Activated naive CD4-positive, alpha-beta T cell treated with anti-CD3 and anti-CD28 coated beads, Interleukin-2, amount 10 ng/mL, durations not matched to agents 7 days and 5 days (primary cell): ENCODE data around the gene FZD2.
A peak's percentile ranks its signal among the peaks of the same experiment; 100 is the strongest.
"Not testable (repeated sequence)": the region's sequence is repeated elsewhere in the genome, so short reads cannot be mapped to it uniquely, and the experiment has no call there.

Source experiments
- CTCF ChIA-PET: fragments of 350-600 bp; sonication (Branson Sonifier 250); formaldehyde crosslinking; loops from one replicate; lab custom pipeline; 2021; ENCODE audit warnings: antibody characterized with exemption; lab: Charles Lee
- DNase-seq: peaks from one replicate; pipeline ENCODE4 v3.0.0-alpha.2; 2020
- H3K27ac Mint-ChIP-seq: one replicate; pipeline ENCODE4 v1.8.0; 2021; ENCODE audit warnings: mild to moderate bottlenecking, moderate library complexity, mixed read lengths
- H3K27me3 Mint-ChIP-seq: one replicate; pipeline ENCODE4 v1.8.0; 2021; ENCODE audit warnings: mild to moderate bottlenecking, mixed read lengths
- H3K36me3 Mint-ChIP-seq: one replicate; pipeline ENCODE4 v1.8.0; 2021; ENCODE audit warnings: mixed read lengths
- H3K4me1 Mint-ChIP-seq: one replicate; pipeline ENCODE4 v1.8.0; 2021; ENCODE audit warnings: mixed read lengths
- H3K4me3 Mint-ChIP-seq: one replicate; pipeline ENCODE4 v1.8.0; 2021; ENCODE audit warnings: mild to moderate bottlenecking, moderate library complexity, mixed read lengths
- H3K9me3 Mint-ChIP-seq: one replicate; pipeline ENCODE4 v1.8.0; 2021; ENCODE audit warnings: mixed read lengths

The FZD2 gene

DNA sequence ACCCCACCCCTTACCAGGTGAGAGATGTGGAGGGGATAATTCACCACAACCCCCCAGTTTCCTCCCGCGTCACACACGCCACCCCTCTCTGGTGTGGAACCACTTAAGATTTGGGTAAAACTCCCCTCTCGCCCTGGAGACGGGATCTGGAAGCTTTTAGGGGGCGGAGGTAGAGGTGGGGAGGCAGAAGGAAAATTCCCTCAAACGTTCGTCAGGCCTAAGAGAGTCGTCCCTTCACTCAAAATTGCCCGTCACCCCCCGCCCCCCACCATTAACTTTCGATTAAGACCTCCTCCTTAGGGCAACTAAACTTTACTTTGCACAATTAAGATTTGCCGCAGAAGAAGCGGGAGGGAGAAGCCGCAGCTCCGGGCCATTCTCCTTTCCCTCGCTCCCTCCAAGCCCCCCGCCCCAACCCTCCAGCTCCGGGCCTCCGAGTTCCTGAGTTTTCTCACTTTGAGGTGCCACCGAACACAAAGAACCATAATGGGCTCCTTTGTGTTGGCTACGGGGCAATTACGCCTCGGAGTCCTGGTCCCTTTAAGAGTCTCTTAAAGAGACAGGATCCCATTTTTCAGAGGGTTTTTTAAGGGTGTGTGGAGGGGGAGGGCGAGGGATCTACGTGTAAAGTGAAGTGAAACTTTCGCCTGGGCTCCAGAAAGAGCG, 985 bp upstream of the FZD2 start:
- Mint-ChIP-seq H3K4me3 (peak overlapping the region; percentile 73), H3K27me3 (peaks cover 89% of the 10 kb centered on the region), H3K9me3 (no peaks in the 10 kb centered on the region), H3K4me1 (peaks cover 26% of the 10 kb centered on the region), H3K36me3 (no peaks in the 10 kb centered on the region), H3K27ac (peak overlapping the region; percentile 20)
- CTCF ChIA-PET: interaction anchor here (1.0 kb wide), 1 partner anchor 323 kb away, joined by 3 read pairs; no protein-coding TSS in a partner anchor
- DNase-seq: peak; percentile 34

DNA sequence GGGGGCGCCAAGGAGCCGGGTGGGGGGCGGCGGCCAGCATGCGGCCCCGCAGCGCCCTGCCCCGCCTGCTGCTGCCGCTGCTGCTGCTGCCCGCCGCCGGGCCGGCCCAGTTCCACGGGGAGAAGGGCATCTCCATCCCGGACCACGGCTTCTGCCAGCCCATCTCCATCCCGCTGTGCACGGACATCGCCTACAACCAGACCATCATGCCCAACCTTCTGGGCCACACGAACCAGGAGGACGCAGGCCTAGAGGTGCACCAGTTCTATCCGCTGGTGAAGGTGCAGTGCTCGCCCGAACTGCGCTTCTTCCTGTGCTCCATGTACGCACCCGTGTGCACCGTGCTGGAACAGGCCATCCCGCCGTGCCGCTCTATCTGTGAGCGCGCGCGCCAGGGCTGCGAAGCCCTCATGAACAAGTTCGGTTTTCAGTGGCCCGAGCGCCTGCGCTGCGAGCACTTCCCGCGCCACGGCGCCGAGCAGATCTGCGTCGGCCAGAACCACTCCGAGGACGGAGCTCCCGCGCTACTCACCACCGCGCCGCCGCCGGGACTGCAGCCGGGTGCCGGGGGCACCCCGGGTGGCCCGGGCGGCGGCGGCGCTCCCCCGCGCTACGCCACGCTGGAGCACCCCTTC, 484 bp downstream of the FZD2 start:
- Mint-ChIP-seq H3K9me3 (no peaks in the 10 kb centered on the region), H3K27ac (no peak overlapping the region), H3K4me1 (peaks cover 26% of the 10 kb centered on the region), H3K27me3 (peaks cover 91% of the 10 kb centered on the region), H3K36me3 (no peaks in the 10 kb centered on the region), H3K4me3 (peak overlapping the region; percentile 66)
- DNase-seq: peak; percentile 48
- CTCF ChIA-PET: no interaction called here

DNA sequence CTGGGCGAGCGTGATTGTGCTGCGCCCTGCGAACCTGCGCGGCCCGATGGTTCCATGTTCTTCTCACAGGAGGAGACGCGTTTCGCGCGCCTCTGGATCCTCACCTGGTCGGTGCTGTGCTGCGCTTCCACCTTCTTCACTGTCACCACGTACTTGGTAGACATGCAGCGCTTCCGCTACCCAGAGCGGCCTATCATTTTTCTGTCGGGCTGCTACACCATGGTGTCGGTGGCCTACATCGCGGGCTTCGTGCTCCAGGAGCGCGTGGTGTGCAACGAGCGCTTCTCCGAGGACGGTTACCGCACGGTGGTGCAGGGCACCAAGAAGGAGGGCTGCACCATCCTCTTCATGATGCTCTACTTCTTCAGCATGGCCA, 1.0 kb downstream of the FZD2 start:
- Mint-ChIP-seq H3K36me3 (no peaks in the 10 kb centered on the region), H3K9me3 (no peaks in the 10 kb centered on the region), H3K4me3 (peak overlapping the region; percentile 66), H3K27me3 (peaks cover 96% of the 10 kb centered on the region), H3K4me1 (peaks cover 26% of the 10 kb centered on the region), H3K27ac (no peak overlapping the region)
- CTCF ChIA-PET: no interaction called here
- peak; percentile 21 for DNase-seq

DNA sequence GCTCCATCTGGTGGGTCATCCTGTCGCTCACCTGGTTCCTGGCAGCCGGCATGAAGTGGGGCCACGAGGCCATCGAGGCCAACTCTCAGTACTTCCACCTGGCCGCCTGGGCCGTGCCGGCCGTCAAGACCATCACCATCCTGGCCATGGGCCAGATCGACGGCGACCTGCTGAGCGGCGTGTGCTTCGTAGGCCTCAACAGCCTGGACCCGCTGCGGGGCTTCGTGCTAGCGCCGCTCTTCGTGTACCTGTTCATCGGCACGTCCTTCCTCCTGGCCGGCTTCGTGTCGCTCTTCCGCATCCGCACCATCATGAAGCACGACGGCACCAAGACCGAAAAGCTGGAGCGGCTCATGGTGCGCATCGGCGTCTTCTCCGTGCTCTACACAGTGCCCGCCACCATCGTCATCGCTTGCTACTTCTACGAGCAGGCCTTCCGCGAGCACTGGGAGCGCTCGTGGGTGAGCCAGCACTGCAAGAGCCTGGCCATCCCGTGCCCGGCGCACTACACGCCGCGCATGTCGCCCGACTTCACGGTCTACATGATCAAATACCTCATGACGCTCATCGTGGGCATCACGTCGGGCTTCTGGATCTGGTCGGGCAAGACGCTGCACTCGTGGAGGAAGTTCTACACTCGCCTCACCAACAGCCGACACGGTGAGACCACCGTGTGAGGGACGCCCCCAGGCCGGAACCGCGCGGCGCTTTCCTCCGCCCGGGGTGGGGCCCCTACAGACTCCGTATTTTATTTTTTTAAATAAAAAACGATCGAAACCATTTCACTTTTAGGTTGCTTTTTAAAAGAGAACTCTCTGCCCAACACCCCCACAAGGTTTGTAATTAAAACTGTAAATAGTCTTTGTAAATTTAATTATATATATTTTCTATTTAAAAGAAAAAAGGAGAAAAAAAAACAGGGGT, 1.7 kb downstream of the FZD2 start:
- Mint-ChIP-seq H3K4me3 (peak overlapping the region; percentile 32), H3K4me1 (peaks cover 26% of the 10 kb centered on the region), H3K27me3 (peaks cover 97% of the 10 kb centered on the region), H3K9me3 (no peaks in the 10 kb centered on the region), H3K36me3 (no peaks in the 10 kb centered on the region), H3K27ac (peak overlapping the region; percentile 77)
- DNase-seq: no peak
- CTCF ChIA-PET: no interaction called here

DNA sequence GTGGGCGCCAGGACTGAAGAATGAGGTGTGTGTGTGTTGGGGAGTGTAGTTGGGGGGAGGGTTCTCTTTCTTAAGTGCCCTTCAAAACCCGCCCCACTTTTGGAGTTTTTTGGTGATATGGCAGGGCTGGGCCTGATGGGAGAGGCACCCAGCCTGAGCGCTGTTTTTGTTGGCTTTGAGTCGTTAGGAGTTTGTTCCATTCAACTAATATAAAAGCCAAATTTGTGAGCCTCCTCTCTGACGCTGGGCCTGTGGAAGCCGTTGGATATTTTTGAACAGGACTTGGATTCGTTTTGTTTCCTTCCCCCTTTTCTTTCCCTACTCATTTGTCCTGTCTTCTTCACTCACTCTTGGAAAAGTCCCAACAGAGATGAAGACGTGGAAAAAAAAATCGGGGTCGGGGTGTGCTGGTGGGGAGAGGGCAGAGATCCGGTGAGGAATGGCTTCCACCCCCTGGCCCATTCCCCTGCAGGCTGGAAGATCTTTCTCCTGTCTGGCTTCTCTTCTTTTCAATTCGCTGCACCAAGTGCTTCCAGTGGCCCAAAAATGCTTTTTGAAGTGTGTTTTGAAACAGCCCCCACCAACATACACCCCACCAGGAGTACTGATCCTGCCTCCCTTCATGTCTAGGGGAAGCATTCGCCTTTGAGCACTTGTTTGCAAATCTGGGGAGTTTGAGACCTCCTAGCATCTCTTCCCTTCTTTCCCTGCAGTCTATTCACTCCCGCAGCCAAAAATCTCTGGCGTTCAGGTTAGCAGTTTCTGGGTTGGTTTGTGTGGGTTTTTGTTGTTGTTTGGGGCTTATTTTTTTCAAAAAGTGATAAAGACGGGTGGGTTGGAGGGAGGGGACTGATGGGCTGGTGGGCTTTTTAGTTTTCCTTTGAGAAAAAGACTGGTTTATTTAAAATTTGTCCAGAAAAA, 2.6 kb downstream of the FZD2 start:
- Mint-ChIP-seq H3K27ac (peak overlapping the region; percentile 60), H3K9me3 (no peaks in the 10 kb centered on the region), H3K4me1 (peaks cover 26% of the 10 kb centered on the region), H3K27me3 (peaks cover 88% of the 10 kb centered on the region), H3K36me3 (no peaks in the 10 kb centered on the region), H3K4me3 (no peak overlapping the region)
- CTCF ChIA-PET: no interaction called here
- DNase-seq: no peak

DNA sequence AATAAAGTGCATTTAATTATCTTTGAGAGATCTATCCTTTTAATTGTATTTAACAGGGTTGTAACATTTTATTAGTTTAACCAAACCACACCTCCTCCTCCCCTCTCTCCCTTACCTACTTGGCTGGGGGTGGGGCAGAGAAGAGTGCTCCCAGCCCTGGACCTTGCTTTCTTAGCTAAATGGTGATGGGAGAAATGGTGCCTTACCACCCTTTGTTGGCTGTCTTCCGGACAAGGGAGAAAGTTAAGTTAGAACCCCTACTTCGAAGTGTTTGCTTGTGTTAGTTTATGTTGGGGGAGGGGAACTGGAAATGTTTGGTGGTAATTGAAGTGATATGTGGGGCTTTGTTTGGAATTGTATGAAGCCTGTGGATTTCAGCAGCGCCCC, 3.9 kb downstream of the FZD2 start:
- peaks cover 20% of the 10 kb centered on the region for H3K4me1 Mint-ChIP-seq
- no peaks in the 10 kb centered on the region for H3K36me3 Mint-ChIP-seq
- peaks cover 74% of the 10 kb centered on the region for H3K27me3 Mint-ChIP-seq
- CTCF ChIA-PET: no interaction called here
- DNase-seq: no peak
- peaks cover 7% of the 10 kb centered on the region for H3K9me3 Mint-ChIP-seq
- H3K27ac Mint-ChIP-seq: no peak overlapping the region
- no peak overlapping the region for H3K4me3 Mint-ChIP-seq

DNA sequence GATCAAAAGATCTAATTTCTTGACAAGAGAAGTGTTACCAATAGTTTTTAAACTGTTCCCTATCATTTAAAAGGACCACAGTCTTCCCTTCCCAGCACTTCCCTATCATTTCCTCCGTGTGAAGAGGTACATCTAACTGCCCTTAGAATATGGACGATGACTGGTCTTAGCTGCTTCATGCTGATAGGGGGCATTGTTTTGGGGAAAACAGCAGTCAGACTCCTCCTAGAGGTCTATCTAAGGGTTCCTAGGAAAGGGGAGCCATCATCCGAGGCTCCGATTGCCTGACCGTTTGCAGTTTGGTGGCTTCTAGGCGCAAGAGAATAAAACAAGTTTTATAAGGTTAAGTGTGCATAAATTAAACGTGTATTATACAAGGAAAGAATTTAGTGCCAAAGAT, 7.1 kb downstream of the FZD2 start:
- Mint-ChIP-seq H3K27me3 (peaks cover 51% of the 10 kb centered on the region), H3K9me3 (peaks cover 7% of the 10 kb centered on the region), H3K4me3 (no peak overlapping the region), H3K27ac (no peak overlapping the region), H3K4me1 (no peaks in the 10 kb centered on the region), H3K36me3 (no peaks in the 10 kb centered on the region)
- CTCF ChIA-PET: interaction anchor here (1.2 kb wide), 1 partner anchor 16 kb away, joined by 3 read pairs; no protein-coding TSS in a partner anchor
- no peak for DNase-seq

DNA sequence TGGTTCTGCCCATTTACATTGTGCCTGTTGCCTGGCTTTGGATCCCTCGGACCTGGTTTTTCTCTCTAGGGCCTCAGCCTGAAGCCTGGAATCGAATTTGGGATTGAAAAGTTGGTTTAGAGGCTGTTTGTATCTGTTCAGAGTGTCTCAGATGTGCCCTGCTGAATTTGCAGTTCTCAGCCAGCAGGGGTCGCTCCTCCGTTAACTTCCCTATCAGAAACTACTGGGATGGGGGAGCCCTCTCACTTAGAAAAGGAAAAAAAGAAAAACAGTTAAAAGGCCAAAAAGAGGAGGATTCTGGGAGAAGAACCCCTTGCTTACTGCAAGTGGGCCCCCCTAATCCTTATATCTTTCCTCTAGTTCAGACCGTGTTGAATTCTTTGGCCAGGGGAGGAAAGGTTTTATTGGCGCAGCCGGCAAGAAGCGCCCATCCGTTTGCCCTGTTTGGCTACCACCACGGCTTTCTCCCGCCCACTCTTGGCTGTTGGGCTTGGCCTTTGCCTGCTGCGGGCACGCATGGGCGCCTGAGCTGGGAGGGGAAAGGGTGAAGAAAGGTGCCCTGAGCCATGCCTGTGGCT, 8.7 kb downstream of the FZD2 start:
- CTCF ChIA-PET: no interaction called here
- no peak overlapping the region for H3K27ac Mint-ChIP-seq
- peaks cover 42% of the 10 kb centered on the region for H3K27me3 Mint-ChIP-seq
- H3K4me1 Mint-ChIP-seq: no peaks in the 10 kb centered on the region
- DNase-seq: no peak
- H3K36me3 Mint-ChIP-seq: no peaks in the 10 kb centered on the region
- peaks cover 7% of the 10 kb centered on the region for H3K9me3 Mint-ChIP-seq
- no peak overlapping the region for H3K4me3 Mint-ChIP-seq

DNA sequence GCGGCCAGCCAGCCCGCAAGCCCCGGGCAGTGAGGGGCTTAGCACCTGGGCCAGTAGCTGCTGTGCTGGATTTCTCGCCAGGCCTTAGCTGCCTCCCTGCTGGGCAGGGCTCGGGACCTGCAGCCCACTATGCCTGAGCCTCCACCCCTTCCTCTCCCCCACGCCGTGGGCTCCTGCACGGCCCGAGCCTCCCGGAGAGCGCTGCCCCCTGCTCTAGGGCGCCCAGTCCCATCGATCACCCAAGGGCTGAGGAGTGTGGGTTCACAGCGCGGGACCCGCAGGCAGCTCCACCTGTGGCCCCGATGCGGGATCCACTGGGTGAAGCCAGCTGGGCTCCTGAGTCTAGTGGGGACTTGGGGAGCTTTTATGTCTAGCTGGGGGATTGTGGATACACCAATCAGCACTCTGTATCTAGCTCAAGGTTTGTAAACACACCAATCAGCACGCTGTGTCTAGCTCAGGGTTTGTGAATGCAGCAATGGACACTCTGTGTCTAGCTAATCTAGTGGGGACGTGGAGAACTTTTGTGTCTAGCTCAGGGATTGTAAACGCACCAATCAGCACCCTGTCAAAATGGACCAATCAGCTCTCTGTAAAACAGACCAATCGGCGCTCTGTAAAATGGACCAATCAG, 11.1 kb downstream of the FZD2 start:
- H3K27ac Mint-ChIP-seq, DNase-seq, H3K4me3 Mint-ChIP-seq, H3K36me3 Mint-ChIP-seq, H3K4me1 Mint-ChIP-seq, CTCF ChIA-PET, H3K9me3 Mint-ChIP-seq: not testable (repeated sequence)
- peaks cover 26% of the 10 kb centered on the region for H3K27me3 Mint-ChIP-seq

DNA sequence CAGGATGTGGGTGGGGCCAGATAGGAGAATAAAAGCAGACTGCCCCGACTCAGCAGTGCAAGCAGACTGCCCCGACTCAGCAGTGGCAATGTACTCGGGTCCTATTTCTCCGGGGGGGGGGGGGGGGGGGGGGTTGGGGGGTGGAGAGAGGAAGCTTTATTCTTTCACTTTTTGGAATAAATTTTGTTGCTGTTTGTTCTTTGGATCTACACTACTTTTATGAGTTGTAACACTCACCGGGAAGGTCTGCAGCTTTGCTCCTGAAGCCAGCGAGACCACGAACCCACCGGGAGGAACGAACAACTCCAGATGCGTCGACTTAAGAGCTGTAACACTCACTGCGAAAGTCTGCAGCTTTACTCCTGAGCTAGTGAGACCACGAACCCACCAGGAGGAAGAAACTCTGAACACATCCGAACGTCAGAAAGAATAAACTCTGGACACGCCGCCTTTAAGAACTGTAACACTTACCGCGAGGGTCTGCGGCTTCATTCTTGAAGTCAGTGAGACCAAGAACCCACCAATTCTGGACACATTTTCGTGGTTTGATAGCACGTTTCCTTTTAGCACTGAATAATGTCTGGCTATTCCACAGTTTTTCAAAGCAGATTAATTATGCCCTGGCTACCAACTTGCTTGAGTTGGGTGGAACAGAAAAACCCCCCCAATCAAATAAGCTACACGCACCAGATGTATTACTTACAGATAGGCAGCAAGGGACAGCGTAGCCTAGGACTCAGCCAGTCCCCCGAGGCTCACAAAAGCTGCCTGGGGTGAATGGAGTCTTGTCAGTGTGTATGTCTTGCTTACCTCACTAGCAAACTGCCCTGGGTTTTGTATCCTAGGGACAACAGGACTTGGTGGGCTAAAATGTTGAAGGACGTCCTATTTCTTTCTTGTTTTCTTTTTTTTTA, 11.9 kb downstream of the FZD2 start:
- H3K9me3 Mint-ChIP-seq: peaks cover 7% of the 10 kb centered on the region
- DNase-seq: peak; percentile 27
- H3K27ac Mint-ChIP-seq: no peak overlapping the region
- no peak overlapping the region for H3K4me3 Mint-ChIP-seq
- H3K4me1 Mint-ChIP-seq: no peaks in the 10 kb centered on the region
- no peaks in the 10 kb centered on the region for H3K36me3 Mint-ChIP-seq
- H3K27me3 Mint-ChIP-seq: peaks cover 28% of the 10 kb centered on the region
- CTCF ChIA-PET: interaction anchor here (1.1 kb wide), 1 partner anchor 10 kb away, joined by 3 read pairs; no protein-coding TSS in a partner anchor

DNA sequence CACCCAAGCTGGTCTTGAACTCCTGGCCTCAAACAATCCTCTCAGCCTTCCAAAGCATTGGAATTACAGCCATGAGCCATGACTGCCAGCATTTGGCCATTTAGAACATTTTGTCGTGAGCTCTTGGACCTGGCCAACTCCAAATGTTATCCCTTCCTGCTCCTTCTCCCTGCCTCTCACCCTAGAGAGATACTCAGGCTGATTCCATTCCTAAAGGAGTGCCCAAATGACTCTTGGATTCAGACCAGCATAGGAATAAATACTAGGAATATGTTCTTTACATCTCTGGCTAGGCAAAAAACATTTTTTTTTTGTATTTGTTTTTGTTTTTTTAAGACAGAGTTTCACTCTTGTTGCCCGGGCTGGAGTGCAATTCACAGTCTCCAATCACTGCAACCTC, 15.5 kb downstream of the FZD2 start:
- H3K27ac Mint-ChIP-seq: no peak overlapping the region
- CTCF ChIA-PET: no interaction called here
- peaks cover 35% of the 10 kb centered on the region for H3K27me3 Mint-ChIP-seq
- no peaks in the 10 kb centered on the region for H3K4me1 Mint-ChIP-seq
- H3K4me3 Mint-ChIP-seq: no peak overlapping the region
- no peaks in the 10 kb centered on the region for H3K36me3 Mint-ChIP-seq
- H3K9me3 Mint-ChIP-seq: no peaks in the 10 kb centered on the region
- no peak for DNase-seq

DNA sequence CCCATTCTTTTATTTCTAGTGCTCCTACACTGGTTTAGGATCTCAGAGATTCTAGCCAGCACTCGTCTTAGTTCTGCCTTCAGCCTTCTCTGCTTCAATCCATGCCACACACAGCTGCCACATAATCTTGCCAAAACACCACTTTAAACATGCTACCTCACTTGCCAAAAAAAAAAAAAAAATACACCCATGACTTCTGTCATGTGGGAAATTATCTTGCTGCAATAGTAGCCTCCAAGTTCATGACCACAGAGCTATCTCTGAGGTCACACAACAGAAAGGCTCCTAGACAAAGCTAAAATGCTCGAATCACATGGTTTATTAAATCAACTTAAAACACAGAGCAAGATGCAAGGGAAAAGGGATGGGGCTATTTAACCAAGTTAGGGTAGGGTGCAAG, 18.1 kb downstream of the FZD2 start:
- Mint-ChIP-seq H3K36me3 (no peaks in the 10 kb centered on the region), H3K9me3 (no peaks in the 10 kb centered on the region), H3K27ac (no peak overlapping the region), H3K27me3 (peaks cover 40% of the 10 kb centered on the region), H3K4me1 (no peaks in the 10 kb centered on the region), H3K4me3 (no peak overlapping the region)
- DNase-seq: no peak
- CTCF ChIA-PET: no interaction called here
